Fibroblast of mammary gland (primary cell): ENCODE data around the gene RIPOR2.
A peak's percentile ranks its signal among the peaks of the same experiment; 100 is the strongest.

ENCODE experiments used
- DNase-seq: peaks from one replicate; pipeline ENCODE4 v3.0.0-alpha.2; 2010; ENCODE audit warnings: low read depth
- H3K4me3 ChIP-seq: 2 replicates; pipeline ENCODE4 v1.5.1; 2011; ENCODE audit warnings: low read depth, mild to moderate bottlenecking, low read length, moderate library complexity; ENCODE audit not compliant: control insufficient read depth
- TF ChIP-seq, protein P1 (sequence below): conservative IDR thresholded peaks from 2 replicates; pipeline ENCODE4 v1.5.1; 2011; ENCODE audit warnings: low read depth, low read length, inconsistent platforms; ENCODE audit not compliant: control insufficient read depth, insufficient read depth

RIPOR2 gene

GRCh38 chr6:24827162-24827561, 108.6 kb downstream of the RIPOR2 start:
- H3K4me3 ChIP-seq, result no peak overlapping the region
- TF ChIP-seq, protein P1, sequence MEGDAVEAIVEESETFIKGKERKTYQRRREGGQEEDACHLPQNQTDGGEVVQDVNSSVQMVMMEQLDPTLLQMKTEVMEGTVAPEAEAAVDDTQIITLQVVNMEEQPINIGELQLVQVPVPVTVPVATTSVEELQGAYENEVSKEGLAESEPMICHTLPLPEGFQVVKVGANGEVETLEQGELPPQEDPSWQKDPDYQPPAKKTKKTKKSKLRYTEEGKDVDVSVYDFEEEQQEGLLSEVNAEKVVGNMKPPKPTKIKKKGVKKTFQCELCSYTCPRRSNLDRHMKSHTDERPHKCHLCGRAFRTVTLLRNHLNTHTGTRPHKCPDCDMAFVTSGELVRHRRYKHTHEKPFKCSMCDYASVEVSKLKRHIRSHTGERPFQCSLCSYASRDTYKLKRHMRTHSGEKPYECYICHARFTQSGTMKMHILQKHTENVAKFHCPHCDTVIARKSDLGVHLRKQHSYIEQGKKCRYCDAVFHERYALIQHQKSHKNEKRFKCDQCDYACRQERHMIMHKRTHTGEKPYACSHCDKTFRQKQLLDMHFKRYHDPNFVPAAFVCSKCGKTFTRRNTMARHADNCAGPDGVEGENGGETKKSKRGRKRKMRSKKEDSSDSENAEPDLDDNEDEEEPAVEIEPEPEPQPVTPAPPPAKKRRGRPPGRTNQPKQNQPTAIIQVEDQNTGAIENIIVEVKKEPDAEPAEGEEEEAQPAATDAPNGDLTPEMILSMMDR, result no peak
- DNase-seq, result no peak

DNA sequence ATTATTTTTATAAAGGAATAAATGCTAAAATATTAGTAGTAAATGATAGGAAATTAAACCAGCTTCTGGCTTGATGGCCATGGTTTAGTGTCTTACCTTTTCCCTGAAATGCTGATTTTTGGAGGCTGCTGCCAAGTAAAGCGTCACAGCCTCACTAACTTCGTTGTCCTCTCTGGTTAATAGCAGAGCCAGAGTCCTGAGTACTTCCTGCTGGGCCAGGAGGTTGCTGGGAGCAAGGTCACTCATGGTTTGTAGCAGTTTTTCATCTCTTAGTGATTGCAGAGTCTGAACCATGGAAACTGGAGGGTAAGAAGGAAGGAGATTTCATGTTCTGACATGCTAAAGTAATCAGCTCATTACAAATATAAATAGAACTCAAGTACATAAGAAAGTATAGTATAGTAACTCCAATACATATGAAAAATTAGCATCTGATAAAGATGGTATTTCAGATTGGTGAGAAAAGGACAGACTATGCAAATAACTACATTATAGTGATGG, 110.6 kb downstream of the RIPOR2 start:
- TF ChIP-seq, protein P1, result no peak
- no peak overlapping the region for H3K4me3 ChIP-seq
- DNase-seq, result no peak

- DNase-seq, result peak; percentile 38
- TF ChIP-seq, protein P1, result no peak
- H3K4me3 ChIP-seq, result no peak overlapping the region
Measured at GRCh38 chr6:24824142-24824938, 111.4 kb downstream of the RIPOR2 start.

- no peak overlapping the region for H3K4me3 ChIP-seq
- TF ChIP-seq, protein P1, result no peak
- no peak for DNase-seq
Measured at GRCh38 chr6:24823185-24823584, 112.6 kb downstream of the RIPOR2 start.

GRCh38 chr6:24822696-24823095, 113.1 kb downstream of the RIPOR2 start:
- TF ChIP-seq, protein P1, result no peak
- peak; percentile 42 for DNase-seq
- no peak overlapping the region for H3K4me3 ChIP-seq

DNA sequence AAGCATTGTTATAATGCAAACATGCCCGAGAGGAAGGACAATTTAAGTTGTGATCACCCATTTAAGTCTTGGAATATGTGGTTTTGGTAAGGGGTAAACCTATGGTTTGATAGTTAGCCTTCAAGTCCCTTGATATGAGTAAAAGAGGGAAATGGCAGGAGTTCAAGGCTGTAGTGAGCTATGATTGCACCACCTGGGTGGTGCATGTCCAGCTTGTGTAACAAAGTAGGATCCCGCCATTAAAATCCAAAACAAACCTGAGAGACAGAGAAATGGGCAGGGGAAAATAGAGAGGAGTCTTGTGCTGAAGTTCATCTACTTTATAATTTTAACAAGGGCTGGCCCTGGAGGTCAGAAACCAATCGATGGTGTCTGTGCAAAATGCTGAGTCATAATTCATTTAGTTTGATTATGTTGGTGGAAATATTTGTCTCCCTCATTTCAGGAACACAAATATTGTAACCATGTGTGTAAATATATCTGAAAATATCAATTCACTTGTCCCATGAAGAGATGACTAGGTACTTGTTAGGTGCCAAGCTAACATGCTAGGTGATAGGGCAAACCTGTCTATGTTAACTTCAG, 113.8 kb downstream of the RIPOR2 start:
- no peak overlapping the region for H3K4me3 ChIP-seq
- no peak for DNase-seq

More for the DNA sequence above, 113.8 kb downstream of the RIPOR2 start:
- TF ChIP-seq, protein P1, result no peak
